ENCODE measurements around the gene RBFOX2. TPM values are rescaled to one million over a fixed set of nuclear protein-coding genes. Genes with fewer than 3 reads are reported as not detected.

The RBFOX2 gene
- total and polyA plus RNA-seq, 12 donors = 15.7 to 86.6 (median 69.8) TPM

GRCh38 chr22:35818897-35819296 is 209.7 kb downstream of the RBFOX2 start:
- Histone ChIP-seq H3K4me1 (replicated peaks in 1 of 2) (peaks cover 4 to 16% of the 10 kb centered on the region in 2 donors), H3K9me3 (replicated peaks in 1 of 3) (no peaks in the 10 kb centered on the region), H3K36me3 (replicated peaks in 1 of 2) (no peaks in the 10 kb centered on the region), H3K4me3 (no peak overlapping the region), H3K27me3 (no peaks in the 10 kb centered on the region), H3K27ac (no peak overlapping the region)
- TF ChIP-seq CTCF (IDR thresholded peaks at IDR 0.05) (no peak), POLR2A (IDR thresholded peaks at IDR 0.05) (no peak)
- intact Hi-C loops (cut with DNase I) = no loop called here
- WGBS, 4 donors = 59 to 77% (median 68%) methylated on average over 1 of the region's 1 CpG
- no peak for DNase-seq

- intact Hi-C loops (cut with DNase I) = no loop called here
- Histone ChIP-seq H3K27ac (no peak overlapping the region), H3K36me3 (replicated peaks in 1 of 2) (peaks cover 0 to 14% of the 10 kb centered on the region in 2 donors), H3K27me3 (no peaks in the 10 kb centered on the region), H3K9me3 (replicated peaks in 1 of 3) (no peaks in the 10 kb centered on the region), H3K4me1 (replicated peaks in 1 of 2) (peaks cover 4 to 12% of the 10 kb centered on the region in 2 donors), H3K4me3 (no peak overlapping the region)
- no peak for DNase-seq
- TF ChIP-seq POLR2A (IDR thresholded peaks at IDR 0.05) = no peak
- no peak for TF ChIP-seq CTCF (IDR thresholded peaks at IDR 0.05)
- WGBS, 4 donors = 78 to 81% (median 80%) methylated on average over 4 of the region's 4 CpGs
These were observed 216.0 kb downstream of the RBFOX2 start for GRCh38 chr22:35812600-35812999.

GRCh38 chr22:35811670-35812069 is 217.0 kb downstream of the RBFOX2 start:
- no peaks in the 10 kb centered on the region for H3K9me3 ChIP-seq (replicated peaks in 1 of 3)
- no peaks in the 10 kb centered on the region for H3K27me3 ChIP-seq
- no peak for TF ChIP-seq POLR2A (IDR thresholded peaks at IDR 0.05)
- no peak for TF ChIP-seq CTCF (IDR thresholded peaks at IDR 0.05)
- DNase-seq = no peak
- H3K36me3 ChIP-seq (replicated peaks in 1 of 2) = peaks cover 0 to 14% of the 10 kb centered on the region in 2 donors
- no peak overlapping the region for H3K27ac ChIP-seq
- H3K4me1 ChIP-seq (replicated peaks in 1 of 2) = peaks cover 4 to 12% of the 10 kb centered on the region in 2 donors
- intact Hi-C loops (cut with DNase I) = no loop called here
- no peak overlapping the region for H3K4me3 ChIP-seq
- WGBS, 4 donors = 79 to 93% (median 84%) methylated on average over 3 of the region's 3 CpGs

- H3K4me3 ChIP-seq = no peak overlapping the region
- no peak for DNase-seq
- no peak overlapping the region for H3K27ac ChIP-seq
- 93 to 98% (median 95%) methylated on average over 8 to 9 of the region's 9 CpGs for WGBS, 4 donors
- TF ChIP-seq CTCF (IDR thresholded peaks at IDR 0.05) (no peak), POLR2A (IDR thresholded peaks at IDR 0.05) (no peak)
- H3K27me3 ChIP-seq = no peaks in the 10 kb centered on the region
- intact Hi-C loops (cut with DNase I) = no loop called here
- no peaks in the 10 kb centered on the region for H3K4me1 ChIP-seq (replicated peaks in 1 of 2)
- no peaks in the 10 kb centered on the region for H3K9me3 ChIP-seq (replicated peaks in 1 of 3)
- peaks cover 0 to 14% of the 10 kb centered on the region in 2 donors for H3K36me3 ChIP-seq (replicated peaks in 1 of 2)
These were observed 218.8 kb downstream of the RBFOX2 start for GRCh38 chr22:35809816-35810215.

Measured in adrenal gland (tissue), 12 donors.